ENCODE data around the gene UPK3A. TPM values are rescaled to one million over a fixed set of nuclear protein-coding genes. Genes with fewer than 3 reads are reported as not detected.
A peak's percentile ranks its signal among the peaks of the same experiment; 100 is the strongest.

Gene UPK3A
- total RNA-seq, 6 experiments from 2014 or later, result not detected

- peak within 1 kb of the TSS; percentile 59 for H3K27ac Mint-ChIP-seq
- peaks cover 30% of the 10 kb centered on the region for H3K4me1 Mint-ChIP-seq (ENCODE audit: low read depth)
Observed at GRCh38 chr22:45240810-45241631, 43.7 kb upstream of the UPK3A start, which contains the start of gene KIAA0930. KIAA0930 (minus strand) TSS chr22:45240894; CDS start chr22:45240703, 191 bp downstream.

GRCh38 chr22:45242778-45243191 lies 42.0 kb upstream of the UPK3A start:
- H3K36me3 Mint-ChIP-seq (ENCODE audit: low read depth), result no peaks in the 10 kb centered on the region; the same call in 1 of the 2 replicates
- H3K9me3 Mint-ChIP-seq, result no peaks in the 10 kb centered on the region
- H3K4me1 Mint-ChIP-seq (ENCODE audit: low read depth), result peaks cover 41% of the 10 kb centered on the region
- H3K4me3 Mint-ChIP-seq, result no peak overlapping the region
- peak; percentile 41 for TF ChIP-seq CTCF (IDR thresholded peaks at IDR 0.05)
- no peak for DNase-seq
- peaks cover 2% of the 10 kb centered on the region for H3K27me3 Mint-ChIP-seq (ENCODE audit: insufficient read depth)
- H3K27ac Mint-ChIP-seq, result no peak overlapping the region

More at GRCh38 chr22:45240810-45241631, 43.7 kb upstream of the UPK3A start, which contains the start of gene KIAA0930:
- H3K36me3 Mint-ChIP-seq (ENCODE audit: low read depth), result no peaks in the 10 kb centered on the region; the same call in 1 of the 2 replicates
- no peak for TF ChIP-seq CTCF (IDR thresholded peaks at IDR 0.05)
- H3K27me3 Mint-ChIP-seq (ENCODE audit: insufficient read depth), result peaks cover 2% of the 10 kb centered on the region
- H3K9me3 Mint-ChIP-seq, result no peaks in the 10 kb centered on the region
- DNase-seq, result peak; percentile 31
- H3K4me3 Mint-ChIP-seq, result peak within 1 kb of the TSS; percentile 95

GRCh38 chr22:45244916-45245315 lies 39.8 kb upstream of the UPK3A start:
- TF ChIP-seq CTCF (IDR thresholded peaks at IDR 0.05), result no peak
- DNase-seq, result no peak
- Mint-ChIP-seq H3K4me3 (no peak overlapping the region), H3K9me3 (no peaks in the 10 kb centered on the region), H3K27ac (no peak overlapping the region), H3K27me3 (ENCODE audit: insufficient read depth) (no peaks in the 10 kb centered on the region; the same call in none of the 2 replicates), H3K4me1 (ENCODE audit: low read depth) (peaks cover 22% of the 10 kb centered on the region), H3K36me3 (ENCODE audit: low read depth) (no peaks in the 10 kb centered on the region)

- Mint-ChIP-seq H3K27me3 (ENCODE audit: insufficient read depth) (no peaks in the 10 kb centered on the region; the same call in none of the 2 replicates), H3K36me3 (ENCODE audit: low read depth) (no peaks in the 10 kb centered on the region)
Observed at GRCh38 chr22:45246060-45246985, 38.4 kb upstream of the UPK3A start.

More at GRCh38 chr22:45246060-45246985, 38.4 kb upstream of the UPK3A start:
- Mint-ChIP-seq H3K9me3 (no peaks in the 10 kb centered on the region), H3K4me3 (peak overlapping the region; percentile 51), H3K27ac (peak overlapping the region; percentile 86), H3K4me1 (ENCODE audit: low read depth) (peaks cover 20% of the 10 kb centered on the region)
- DNase-seq, result peak; percentile 91
- no peak for TF ChIP-seq CTCF (IDR thresholded peaks at IDR 0.05)

Measured in HFFc6 (cell line).